ENCODE data around the gene NAP1L2.
"Not testable (repeated sequence)": the region's sequence is repeated elsewhere in the genome, so short reads cannot be mapped to it uniquely, and the experiment has no call there.

NAP1L2 gene

DNA sequence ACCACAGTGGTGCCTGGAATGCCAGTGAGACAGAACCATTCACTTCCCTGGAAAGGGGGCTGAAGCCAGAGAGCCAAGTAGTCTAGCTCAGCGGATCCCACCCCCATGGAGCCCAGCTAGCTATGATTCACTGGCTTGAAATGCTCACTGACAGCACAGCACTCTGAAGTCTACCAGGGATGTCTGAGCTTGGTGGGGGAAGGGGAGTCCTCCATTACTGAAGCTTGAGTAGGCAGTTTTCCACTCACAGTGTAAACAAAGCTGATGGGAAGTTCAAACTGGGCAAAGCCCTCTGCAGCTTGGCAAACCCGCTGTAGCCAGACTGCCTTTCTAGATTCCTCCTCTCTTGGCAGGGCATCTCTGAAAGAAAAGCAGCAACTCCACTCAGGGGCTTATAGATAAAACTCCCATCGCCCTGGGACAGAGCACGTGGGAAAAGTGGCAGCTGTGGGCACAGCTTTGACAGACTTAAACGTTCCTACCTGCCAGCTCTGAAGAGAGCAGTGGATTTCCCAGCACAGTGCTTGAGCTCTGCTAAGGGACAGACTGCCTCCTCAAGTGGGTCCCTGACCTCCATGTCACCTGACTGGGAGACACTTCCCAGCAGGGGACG lies 32.0 kb downstream of the NAP1L2 start:
- FAIRE-seq, result no peak
- DNase-seq (ENCODE audit: insufficient read length, low spot score), result no peak
- TF ChIP-seq, protein P1, sequence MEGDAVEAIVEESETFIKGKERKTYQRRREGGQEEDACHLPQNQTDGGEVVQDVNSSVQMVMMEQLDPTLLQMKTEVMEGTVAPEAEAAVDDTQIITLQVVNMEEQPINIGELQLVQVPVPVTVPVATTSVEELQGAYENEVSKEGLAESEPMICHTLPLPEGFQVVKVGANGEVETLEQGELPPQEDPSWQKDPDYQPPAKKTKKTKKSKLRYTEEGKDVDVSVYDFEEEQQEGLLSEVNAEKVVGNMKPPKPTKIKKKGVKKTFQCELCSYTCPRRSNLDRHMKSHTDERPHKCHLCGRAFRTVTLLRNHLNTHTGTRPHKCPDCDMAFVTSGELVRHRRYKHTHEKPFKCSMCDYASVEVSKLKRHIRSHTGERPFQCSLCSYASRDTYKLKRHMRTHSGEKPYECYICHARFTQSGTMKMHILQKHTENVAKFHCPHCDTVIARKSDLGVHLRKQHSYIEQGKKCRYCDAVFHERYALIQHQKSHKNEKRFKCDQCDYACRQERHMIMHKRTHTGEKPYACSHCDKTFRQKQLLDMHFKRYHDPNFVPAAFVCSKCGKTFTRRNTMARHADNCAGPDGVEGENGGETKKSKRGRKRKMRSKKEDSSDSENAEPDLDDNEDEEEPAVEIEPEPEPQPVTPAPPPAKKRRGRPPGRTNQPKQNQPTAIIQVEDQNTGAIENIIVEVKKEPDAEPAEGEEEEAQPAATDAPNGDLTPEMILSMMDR (IDR thresholded peaks at IDR 0.05; ENCODE audit: insufficient read depth, missing control alignments), result no peak

DNA sequence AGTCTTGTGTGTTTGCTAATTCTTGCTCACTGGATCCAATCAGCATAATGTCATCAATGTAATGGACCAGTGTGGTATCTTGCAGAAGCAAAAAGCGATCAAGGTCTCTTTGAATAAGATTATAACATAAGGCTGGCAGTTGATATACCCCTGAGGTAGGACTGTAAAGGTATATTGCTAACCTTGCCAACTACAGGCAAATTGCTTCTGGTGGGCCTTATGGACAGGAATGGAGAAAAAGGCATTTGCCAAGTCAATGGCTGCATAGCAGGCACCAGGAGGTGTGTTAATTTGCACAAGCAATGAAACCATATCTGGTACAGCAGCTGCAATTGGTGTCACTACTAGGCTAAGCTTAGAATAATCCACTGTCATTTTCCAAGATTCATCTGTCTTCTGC lies 45.7 kb downstream of the NAP1L2 start:
- FAIRE-seq; DNase-seq (ENCODE audit: insufficient read length, low spot score): not testable (repeated sequence)

Data from D721Med (cell line).